HG03103 (cell line): Measurements from ENCODE around the gene TOB2.
"Not testable (repeated sequence)": the region's sequence is repeated elsewhere in the genome, so short reads cannot be mapped to it uniquely, and the experiment has no call there.

ENCODE experiments used
- ATAC-seq: cut with Tn5 transposase; IDR thresholded peaks from one replicate; pipeline ENCODE4 v1.9.1; 2021; ENCODE audit warnings: low read depth; ENCODE audit not compliant: unreplicated experiment

Gene TOB2

DNA sequence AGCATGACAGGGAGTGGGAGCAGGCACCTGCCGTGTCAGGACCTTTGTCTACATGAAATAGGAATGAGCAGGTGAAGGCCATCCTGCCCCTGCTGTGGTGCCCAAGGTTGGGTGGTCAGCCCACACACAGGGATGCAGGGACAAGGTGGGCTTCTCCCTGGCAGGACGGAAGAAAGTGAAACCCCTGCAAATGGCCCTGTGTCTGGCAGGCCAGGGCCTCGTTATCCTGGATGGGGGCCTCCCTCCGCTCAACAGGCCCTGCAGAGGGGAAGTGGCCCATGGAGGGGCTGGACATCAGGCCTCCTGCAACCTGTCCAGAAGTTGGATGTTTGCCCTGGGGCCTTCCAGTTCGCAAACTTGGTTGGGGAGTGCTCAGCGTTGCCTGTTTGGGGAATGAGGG lies 14.9 kb downstream of the TOB2 start:
- ATAC-seq = no peak

DNA sequence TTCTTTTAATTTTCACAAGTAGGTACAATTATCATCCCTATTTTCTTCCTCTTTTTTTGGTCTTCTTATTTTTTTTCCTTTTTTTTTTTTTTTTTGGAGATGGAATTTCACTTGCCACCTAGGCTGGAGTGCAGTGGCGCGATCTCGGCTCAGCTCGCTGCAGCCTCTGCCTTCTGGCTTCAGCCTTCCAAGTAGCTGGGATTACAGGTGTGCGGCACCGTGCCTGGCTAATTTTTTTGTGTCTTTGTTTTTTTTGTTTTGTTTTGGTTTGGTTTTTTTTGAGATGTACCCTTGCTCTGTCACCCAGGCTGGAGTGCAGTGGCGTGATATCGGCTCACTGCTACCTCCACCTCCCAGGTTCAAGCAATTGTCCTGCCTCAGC lies 16.7 kb downstream of the TOB2 start:
- no peak for ATAC-seq

DNA sequence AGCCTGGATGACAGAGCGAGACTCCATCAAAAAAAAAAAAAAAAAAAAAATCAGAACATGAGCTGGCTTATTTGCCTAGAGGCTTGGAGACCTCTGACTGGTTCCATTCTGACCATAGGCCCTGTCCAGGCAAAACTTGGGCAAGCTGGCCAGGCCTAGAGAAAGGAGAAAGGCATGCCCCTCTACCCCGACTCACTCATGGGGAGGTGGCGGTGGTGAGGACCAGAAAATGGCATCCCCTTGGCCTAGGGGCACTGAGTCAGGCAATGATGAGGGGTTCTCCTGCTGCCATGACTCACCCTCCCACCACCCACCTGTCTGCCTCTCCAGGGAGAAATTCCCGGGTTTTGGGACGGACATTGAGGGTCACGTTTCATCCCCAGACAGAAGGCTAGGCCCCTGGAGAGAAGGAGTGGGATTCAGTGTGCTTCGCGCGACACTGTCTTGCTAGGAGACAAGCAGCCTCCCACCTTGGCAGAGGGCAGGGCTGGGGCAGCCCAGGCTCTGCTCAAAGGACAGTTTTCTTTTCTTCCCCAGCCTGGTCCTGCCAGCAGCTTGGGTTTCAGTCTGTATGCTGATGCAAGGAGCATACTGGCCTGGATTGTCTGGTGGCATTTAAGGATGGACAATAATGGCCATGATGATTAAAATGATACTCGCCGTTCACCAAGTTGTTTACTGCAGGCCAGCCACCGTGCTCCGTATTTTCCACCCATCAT lies 17.2 kb downstream of the TOB2 start:
- ATAC-seq = no peak

DNA sequence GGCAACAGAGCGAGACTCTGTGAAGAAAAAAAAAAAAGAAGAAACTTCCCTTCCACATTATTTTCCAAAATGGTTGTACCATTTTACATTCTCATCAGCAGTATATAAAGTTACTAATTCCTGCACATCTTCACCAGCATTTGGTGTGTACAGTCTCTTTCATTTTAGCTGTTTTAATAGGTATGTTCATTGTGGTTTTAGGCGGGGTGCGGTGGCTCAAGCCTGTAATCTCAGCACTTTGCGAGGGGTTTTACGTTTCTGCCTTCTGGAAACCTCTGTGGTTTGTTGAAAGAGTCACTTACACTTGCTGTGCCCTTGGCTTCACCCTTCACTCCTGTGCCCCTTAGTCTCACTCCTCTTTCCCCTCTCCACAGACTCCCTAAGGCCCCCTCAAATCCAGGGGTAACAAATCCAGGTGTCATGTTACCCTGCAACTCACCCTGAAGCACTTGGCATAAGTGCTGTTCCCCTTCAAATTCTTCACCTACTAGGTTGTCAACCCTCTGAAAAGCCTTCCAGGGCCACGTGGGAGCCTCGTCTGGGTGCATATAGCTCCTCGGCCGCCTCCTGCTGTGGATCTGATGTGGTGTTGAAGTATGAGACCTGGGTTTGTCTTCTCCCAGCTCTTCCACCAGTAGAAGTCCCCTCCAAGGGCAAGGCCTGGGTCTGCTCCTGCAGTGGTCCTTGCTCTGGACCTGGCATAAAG lies 20.8 kb downstream of the TOB2 start:
- ATAC-seq = no peak

DNA sequence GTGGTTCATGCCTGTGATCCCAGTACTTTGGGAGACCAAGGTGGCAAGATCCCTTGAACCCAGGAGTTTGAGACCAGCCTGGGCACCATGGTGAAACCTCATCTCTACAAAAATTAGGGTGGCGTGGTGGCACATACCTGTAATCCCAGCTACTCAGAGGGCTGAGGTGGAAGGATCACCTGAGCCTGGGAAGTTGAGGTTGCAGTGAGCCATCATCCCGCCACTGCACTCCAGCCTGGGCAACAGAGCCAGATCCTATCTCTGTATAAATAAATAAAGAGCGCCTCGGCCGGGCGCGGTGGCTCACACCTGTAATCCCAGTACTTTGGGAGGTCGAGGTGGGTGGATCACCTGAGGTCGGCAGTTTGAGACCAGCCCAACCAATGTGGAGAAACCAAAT lies 27.9 kb downstream of the TOB2 start:
- no peak for ATAC-seq

DNA sequence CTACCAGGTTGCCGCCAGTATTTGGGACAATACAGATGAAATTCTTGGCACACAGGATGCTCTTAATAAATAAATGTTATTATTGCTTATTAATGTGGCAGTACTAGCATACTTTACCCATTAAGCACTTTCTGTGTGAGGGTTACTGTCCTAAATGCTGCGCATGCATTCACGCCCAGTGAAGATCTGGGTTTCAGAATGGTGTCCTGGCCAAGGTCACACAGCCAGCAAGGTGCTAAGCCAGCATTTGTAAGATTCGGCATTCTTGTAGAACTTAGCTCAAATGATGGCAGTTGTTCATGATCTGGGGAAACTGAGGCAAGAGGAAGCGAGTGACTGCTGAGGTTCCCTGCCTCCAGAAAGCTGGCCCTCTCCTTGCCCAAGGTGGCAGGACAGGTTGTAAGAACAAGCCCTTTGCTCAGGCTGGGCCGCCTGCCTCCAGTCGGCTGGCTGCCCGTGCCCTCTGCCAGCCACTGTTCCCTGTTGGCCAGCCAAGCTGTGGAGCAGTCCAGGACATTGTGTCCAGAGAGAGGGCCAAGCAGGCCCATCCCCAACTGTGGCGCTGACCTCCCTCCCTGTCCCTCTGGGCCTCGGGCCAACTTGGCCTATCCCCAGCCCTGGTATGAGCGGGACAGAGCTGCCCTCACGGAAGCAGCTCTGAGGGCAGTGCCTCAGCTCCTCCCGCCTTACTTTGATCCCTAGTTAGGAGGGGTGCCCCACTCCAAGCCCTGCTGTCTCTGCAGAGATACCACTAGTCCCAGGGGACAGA lies 28.8 kb downstream of the TOB2 start:
- no peak for ATAC-seq

DNA sequence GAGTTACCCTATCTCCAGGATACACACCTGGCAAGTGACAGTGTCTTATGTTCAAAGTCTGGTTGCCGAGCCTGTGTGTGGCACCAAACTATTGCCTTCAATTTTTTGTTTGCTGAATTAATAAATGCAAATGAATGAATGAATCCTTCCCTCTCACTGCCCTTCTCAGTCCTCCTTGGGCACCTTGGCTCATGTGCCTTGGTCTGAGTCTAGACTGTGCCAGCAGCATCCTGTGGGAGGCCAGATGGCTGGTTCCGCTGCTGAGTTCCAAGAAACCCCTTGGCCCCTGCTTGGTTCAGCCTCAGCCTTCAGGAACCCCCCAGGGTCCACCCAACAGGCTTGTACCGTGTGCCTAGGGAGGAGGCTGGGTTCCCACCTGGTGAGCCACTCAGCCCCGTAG lies 31.0 kb downstream of the TOB2 start:
- ATAC-seq = no peak

DNA sequence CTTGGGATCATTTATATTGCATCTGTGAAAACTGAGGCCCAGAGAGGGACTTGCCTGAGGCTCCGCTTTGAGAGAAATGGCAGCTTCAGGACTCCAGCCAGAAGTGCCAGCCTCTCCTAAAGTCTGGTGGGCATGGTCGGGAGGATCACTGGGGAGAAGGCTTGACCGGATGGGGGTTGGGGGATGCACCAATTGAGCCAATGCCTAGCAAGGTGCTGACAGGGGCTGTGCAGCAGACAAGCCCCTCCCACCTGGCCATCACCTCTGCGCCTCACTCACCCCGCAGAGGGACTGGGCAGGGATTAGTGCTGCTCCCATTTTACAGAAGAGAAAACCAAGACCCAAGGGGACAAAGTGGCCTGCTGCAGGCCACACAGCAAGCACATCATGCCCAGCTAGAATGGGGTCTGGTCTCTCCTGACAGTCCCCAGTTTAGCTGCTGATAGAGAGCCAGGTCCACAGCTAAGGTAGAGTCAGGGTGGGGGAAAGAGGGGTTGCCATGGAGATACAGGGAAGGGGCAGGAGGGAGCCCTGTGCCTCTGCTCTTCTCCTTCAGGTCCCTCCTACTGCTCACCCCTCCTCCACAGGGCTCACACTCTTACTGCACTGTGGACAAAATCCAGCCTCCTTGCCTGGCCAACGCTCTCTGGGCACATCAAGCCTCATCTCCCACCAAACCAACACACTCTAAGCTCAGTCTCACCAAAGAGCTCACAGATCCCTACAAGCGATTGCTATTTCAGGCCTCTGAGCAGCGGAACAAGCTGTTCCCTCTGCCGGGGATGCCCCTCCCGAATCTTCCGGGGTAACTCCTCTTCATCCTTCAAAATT lies 35.4 kb downstream of the TOB2 start:
- ATAC-seq = no peak

DNA sequence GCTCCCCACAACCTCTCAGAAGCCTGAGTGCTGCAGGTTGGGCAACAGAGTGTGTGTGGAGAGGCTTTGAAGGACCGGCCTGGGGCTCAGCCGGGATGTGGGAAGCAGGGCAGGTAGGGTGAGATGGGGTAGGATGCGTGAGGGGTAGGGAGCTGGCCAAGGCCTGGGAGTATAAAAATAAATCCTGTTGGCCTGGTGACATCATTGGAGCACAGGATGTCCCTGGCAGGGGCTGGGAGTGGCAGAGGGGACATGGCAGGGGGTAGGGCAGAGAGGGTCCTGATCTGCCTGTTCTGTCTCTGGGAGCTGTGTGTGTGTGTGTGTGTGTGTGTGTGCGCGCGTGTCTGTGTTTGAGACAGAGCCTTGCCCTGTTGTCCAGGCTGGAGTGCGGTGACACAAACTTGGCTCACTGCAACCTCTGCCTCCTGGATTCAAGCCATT lies 36.3 kb downstream of the TOB2 start:
- ATAC-seq = no peak

DNA sequence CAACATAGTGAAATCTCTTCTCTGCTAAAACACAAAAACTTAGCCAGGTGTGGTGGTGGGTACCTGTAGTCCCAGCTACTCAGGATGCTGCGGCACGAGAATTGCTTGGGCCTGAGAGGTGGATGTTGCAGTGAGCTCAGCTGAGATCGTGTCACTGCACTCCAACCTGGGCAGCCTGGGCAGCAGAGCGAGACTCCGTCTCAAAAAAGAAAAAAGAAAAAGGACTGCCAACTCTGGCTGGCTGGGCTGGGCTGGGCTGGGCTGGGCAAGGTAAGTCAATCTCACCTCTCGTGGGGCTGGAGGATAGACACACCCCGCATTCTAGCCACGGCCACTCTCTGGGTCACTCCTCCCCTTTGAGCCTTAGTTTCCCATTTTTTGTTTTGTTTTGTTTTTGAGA lies 37.9 kb downstream of the TOB2 start:
- no peak for ATAC-seq

DNA sequence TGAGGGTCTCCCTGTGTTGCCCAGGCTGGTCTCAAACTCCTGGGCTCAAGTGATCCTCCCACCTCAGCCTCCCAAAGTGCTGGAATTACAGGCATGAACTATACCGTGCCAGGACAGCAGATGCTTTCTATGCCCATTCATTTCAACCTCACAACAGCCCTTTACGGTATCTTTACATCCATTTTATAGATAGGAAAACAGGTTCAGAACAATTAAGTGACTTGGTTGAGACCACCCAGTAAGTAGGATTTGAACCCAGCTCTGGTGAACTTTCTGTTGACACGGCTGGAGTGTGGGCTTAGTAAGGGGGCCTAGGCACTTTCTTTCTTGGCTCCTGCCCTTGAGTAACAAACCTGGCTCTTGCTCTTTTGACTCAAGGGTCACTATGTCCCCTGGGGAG lies 39.2 kb downstream of the TOB2 start:
- no peak for ATAC-seq

DNA sequence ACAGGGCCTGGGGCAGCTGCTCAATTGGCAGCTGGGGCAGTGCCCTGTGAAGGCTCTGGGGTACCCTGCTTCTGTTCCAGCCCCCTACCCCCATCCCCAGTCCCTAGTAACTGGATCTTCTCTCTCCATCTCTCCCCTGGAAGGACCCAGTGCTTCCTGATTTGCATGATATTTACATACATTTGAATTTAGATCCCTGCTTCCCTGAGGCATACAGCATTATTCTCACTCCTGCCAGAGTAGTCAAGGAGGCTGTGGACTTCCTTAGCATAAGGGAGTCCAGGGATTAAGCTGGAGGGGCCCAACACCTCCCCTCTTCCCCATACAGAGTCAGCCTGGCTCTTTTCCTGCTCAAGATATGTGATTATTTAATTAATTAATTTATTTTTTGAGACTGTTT lies 40.2 kb downstream of the TOB2 start:
- ATAC-seq = no peak

DNA sequence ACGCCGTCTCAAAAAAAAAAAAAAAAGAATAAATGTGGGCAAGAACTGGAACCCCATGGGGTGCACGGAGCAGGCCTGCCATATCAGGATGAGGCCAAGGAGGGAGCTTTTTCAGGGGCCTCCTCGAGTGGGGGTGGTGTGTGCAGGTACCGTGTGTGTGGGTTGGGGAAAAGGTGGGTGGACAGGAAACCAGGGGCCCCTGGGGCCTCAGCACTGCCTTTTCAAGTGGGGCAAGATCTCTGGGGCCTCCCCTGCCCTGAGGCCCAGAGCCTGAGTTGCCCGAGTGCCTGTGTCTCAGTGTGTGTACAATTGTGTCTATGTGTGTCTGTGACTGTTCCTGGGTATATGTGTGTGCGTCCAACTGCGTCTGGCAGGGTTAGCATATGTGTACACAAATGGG lies 41.0 kb downstream of the TOB2 start:
- ATAC-seq = no peak

DNA sequence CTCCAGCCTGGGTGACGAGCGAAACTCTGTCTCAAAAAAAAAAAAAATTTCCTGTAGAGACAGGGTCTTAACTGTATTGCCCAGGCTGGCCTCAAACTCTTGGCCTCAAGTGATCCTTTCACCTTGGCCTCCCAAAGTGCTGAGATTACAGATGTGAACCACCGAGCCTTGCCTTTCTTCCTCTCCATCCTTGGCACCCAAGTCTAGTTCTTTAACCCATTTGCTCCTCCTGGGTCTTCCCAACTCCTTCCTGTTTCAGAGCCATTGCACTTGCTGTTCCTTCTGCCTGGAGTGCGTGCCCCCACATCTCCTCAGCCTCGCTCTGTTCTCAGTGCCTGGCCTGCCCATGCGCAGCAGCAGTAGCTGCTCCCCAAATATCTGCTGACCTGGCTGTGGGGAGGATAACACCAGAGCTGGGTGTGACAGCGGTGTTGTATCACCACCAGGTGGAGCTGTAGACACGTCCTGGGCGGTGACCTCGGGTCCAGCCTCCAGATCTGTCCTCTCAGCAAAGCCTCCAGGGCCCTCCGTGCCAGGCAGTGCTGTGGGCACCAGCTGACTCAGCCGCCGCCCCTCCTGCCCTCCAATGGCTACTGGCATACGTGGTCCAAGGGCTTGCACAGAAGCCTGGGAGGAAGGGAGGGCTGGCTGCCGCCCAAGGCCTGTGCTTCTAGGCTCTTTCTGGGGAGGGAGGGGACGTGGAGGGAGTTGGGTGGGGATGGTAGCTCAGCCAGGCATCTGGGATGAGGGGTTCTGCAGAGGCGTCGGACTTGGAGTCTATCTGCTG lies 42.9 kb downstream of the TOB2 start:
- no peak for ATAC-seq

DNA sequence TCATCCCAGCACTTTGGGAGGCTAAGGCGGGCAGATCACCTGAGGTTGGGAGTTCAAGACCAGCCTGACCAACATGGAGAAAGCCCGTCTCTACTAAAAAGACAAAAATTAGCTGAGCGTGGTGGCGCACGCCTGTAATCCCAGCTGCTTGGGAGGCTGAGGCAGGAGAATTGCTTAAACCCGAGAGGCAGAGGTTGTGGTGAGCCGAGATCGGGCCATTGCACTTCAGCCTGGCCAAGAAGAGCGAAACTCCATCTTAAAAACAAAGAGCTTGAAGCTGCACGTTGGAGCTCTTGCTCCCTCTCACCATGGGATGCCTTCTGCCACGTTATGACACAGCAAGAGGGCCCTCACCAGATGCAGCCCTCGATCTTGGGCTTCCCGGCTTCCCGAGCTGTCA lies 43.8 kb downstream of the TOB2 start:
- not testable (repeated sequence) for ATAC-seq

DNA sequence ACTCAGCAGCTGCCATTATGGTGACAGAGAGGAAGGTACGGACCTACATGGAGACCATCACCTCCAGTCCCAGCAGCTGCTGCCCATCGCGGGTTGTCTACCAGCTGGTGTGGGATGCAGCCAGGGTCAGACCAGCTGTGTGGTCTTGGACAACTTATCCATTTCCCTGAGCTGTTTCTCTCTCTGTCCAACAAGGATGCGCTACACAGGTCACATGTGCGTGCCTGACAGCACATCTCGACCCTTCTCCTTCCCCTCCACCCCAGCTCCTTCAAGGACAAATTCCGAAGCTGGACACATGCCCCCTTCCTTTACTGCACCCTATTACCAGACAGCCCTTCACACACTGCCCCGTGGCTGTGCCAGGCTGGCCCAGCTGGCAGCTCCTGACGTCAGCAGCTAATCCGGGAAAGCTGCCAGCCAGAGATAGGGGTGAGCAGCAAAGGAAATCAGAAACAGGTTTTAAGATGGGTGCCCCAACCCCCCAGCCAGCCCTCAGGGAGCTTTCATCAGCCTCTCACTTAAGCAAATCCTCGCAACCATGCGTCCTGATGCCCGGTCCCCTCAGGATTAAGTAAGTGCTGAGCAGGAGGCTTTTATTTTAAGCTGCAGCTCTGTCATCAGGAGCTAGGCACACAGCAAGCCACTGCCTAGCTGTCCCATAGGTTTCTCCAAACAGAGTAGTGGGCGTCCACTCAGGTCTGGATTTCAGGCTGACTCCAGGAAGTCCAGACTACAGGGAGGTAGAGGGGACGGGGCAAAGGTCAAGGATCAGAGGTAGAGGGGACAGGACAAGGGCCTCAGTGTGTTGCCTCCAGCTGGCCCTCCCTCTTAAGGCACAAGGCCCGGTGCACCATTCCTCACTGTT lies 44.6 kb downstream of the TOB2 start:
- no peak for ATAC-seq

DNA sequence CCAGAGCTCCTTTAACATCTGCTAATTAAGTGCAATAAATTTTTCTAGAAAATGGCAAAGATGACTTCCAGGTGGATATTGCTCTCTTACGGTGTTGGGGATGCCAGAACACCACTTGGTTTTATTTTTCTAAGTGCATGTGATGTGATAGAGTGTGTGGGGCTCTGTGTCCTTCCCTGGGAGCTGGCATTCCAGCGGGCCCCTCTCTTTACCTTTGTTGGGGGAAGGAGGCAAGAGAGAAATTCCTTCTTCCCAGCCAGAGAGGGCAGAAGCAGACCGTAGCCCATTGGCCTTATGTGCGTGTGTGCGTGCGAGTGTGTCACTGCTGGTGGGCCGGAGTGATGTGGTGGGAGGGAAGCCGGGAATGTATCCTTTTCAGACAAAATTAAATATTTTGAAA lies 47.7 kb downstream of the TOB2 start:
- ATAC-seq = no peak

DNA sequence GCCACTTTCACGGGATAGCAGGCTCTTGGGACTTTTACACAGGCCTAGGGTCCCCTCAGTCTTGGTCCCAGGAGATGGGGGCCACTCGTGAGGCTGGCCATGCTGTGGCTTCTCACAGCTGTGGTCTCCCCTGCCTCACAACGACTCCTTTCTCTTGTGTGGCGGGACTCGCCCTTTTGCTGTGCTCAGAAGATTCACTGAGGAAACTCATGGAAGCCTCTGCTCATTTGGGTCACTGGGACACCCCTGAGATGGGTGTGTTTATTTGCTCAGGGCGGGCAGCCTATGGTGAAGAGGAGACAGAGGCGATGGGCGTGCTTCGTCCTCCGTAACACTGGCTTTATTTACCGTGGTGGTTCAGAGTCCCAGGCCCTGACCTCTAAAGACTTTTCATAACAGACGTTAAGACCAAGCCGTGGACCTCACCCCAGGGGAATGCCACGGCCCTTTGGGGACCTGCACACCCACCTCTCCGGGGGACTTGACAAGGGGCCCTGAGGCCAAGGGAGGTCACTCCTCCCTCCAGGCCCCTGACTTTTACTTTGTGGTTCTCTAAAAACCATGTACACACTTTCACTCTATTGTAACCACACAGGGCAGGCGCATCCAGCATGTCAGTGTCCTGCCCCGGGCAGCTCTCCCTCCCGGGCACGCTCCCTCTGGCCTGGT lies 49.3 kb downstream of the TOB2 start:
- no peak for ATAC-seq
